Measurements from ENCODE around the gene QARS1.

- TF ChIP-seq CTCF (IDR thresholded peaks at IDR 0.05; ENCODE audit: low read length) (no peak), EZH2 (IDR thresholded peaks at IDR 0.05; ENCODE audit: borderline replicate concordance, low read length) (no peak)
These were observed 47.1 kb upstream of the QARS1 start for GRCh38 chr3:49151610-49152009.
